ENCODE measurements around the gene MAGEH1. TPM values are rescaled to one million over a fixed set of nuclear protein-coding genes. Genes with fewer than 3 reads are reported as not detected.
A peak's percentile ranks its signal among the peaks of the same experiment; 100 is the strongest.
"Not testable (repeated sequence)": the region's sequence is repeated elsewhere in the genome, so short reads cannot be mapped to it uniquely, and the experiment has no call there.

MAGEH1 gene
- total RNA-seq, 2 experiments from 2014 or later = 17.4 to 17.8 TPM

- H3K4me3 Mint-ChIP-seq; H3K27me3 Mint-ChIP-seq (ENCODE audit: low read depth); H3K36me3 Mint-ChIP-seq (ENCODE audit: low read depth); H3K27ac Mint-ChIP-seq; H3K9me3 Mint-ChIP-seq; H3K4me1 Mint-ChIP-seq (ENCODE audit: low read depth); CTCF ChIA-PET; DNase-seq; intact Hi-C loops (cut with micrococcal nuclease): not testable (repeated sequence)
Observed at GRCh38 chrX:55479956-55480355, 28.0 kb downstream of the MAGEH1 start.

GRCh38 chrX:55480390-55481062 is 28.6 kb downstream of the MAGEH1 start:
- CTCF ChIA-PET = no interaction called here
- no peak overlapping the region for H3K4me3 Mint-ChIP-seq
- intact Hi-C loops (cut with micrococcal nuclease) = no loop called here
- H3K27ac Mint-ChIP-seq = no peak overlapping the region
- H3K4me1 Mint-ChIP-seq (ENCODE audit: low read depth) = peaks cover 2% of the 10 kb centered on the region
- no peak for DNase-seq
- H3K36me3 Mint-ChIP-seq (ENCODE audit: low read depth) = no peaks in the 10 kb centered on the region
- no peaks in the 10 kb centered on the region for H3K9me3 Mint-ChIP-seq
- no peaks in the 10 kb centered on the region for H3K27me3 Mint-ChIP-seq (ENCODE audit: low read depth)

- intact Hi-C loops (cut with micrococcal nuclease) = no loop called here
- CTCF ChIA-PET = no interaction called here
- Mint-ChIP-seq H3K4me1 (ENCODE audit: low read depth) (peaks cover 4% of the 10 kb centered on the region), H3K27ac (no peak overlapping the region), H3K36me3 (ENCODE audit: low read depth) (no peaks in the 10 kb centered on the region), H3K4me3 (no peak overlapping the region), H3K9me3 (no peaks in the 10 kb centered on the region), H3K27me3 (ENCODE audit: low read depth) (no peaks in the 10 kb centered on the region)
- DNase-seq = no peak
Observed at GRCh38 chrX:55484948-55485347, 33.0 kb downstream of the MAGEH1 start.

- no peaks in the 10 kb centered on the region for H3K9me3 Mint-ChIP-seq
- H3K27ac Mint-ChIP-seq = no peak overlapping the region
- H3K36me3 Mint-ChIP-seq (ENCODE audit: low read depth) = no peaks in the 10 kb centered on the region
- H3K4me1 Mint-ChIP-seq (ENCODE audit: low read depth) = peaks cover 7% of the 10 kb centered on the region
- no peak for DNase-seq
- intact Hi-C loops (cut with micrococcal nuclease) = no loop called here
- no peak overlapping the region for H3K4me3 Mint-ChIP-seq
- H3K27me3 Mint-ChIP-seq (ENCODE audit: low read depth) = no peaks in the 10 kb centered on the region
- CTCF ChIA-PET = no interaction called here
Observed at GRCh38 chrX:55486736-55487135, 34.8 kb downstream of the MAGEH1 start.

GRCh38 chrX:55487143-55487542 is 35.2 kb downstream of the MAGEH1 start:
- Mint-ChIP-seq H3K36me3 (ENCODE audit: low read depth) (no peaks in the 10 kb centered on the region), H3K27me3 (ENCODE audit: low read depth) (no peaks in the 10 kb centered on the region), H3K9me3 (no peaks in the 10 kb centered on the region), H3K4me1 (ENCODE audit: low read depth) (peaks cover 7% of the 10 kb centered on the region), H3K27ac (no peak overlapping the region), H3K4me3 (no peak overlapping the region)
- DNase-seq = no peak
- intact Hi-C loops (cut with micrococcal nuclease) = no loop called here
- CTCF ChIA-PET = no interaction called here

GRCh38 chrX:55488006-55488592 is 36.2 kb downstream of the MAGEH1 start:
- Mint-ChIP-seq H3K27ac (peak overlapping the region; percentile 69), H3K9me3 (no peaks in the 10 kb centered on the region), H3K4me3 (peak overlapping the region; percentile 74), H3K36me3 (ENCODE audit: low read depth) (no peaks in the 10 kb centered on the region), H3K4me1 (ENCODE audit: low read depth) (peaks cover 7% of the 10 kb centered on the region), H3K27me3 (ENCODE audit: low read depth) (no peaks in the 10 kb centered on the region)
- intact Hi-C loops (cut with micrococcal nuclease) = no loop called here
- peak; percentile 4 for DNase-seq
- CTCF ChIA-PET = interaction anchor here (1.1 kb wide), 1 partner anchor 431 kb away, joined by 3 read pairs; no protein-coding TSS in a partner anchor

- CTCF ChIA-PET = interaction anchor here (0.8 to 1.1 kb wide), 3 partner anchors 229 to 431 kb away, joined by 3 to 4 read pairs (median 3); partner anchors contain the start of gene RRAGB
- DNase-seq = peak; percentile 57
- Mint-ChIP-seq H3K36me3 (ENCODE audit: low read depth) (no peaks in the 10 kb centered on the region), H3K9me3 (no peaks in the 10 kb centered on the region), H3K4me3 (peak overlapping the region; percentile 88), H3K4me1 (ENCODE audit: low read depth) (peaks cover 7% of the 10 kb centered on the region), H3K27me3 (ENCODE audit: low read depth) (no peaks in the 10 kb centered on the region), H3K27ac (peak overlapping the region; percentile 95)
- intact Hi-C loops (cut with micrococcal nuclease) = no loop called here
Observed at GRCh38 chrX:55488593-55489313, 36.8 kb downstream of the MAGEH1 start.

GRCh38 chrX:55489314-55490009 is 37.5 kb downstream of the MAGEH1 start, which contains the start of gene USP51:
Gene USP51, minus strand, starts transcription at chrX:55489848. Its CDS starts 909 bp downstream, at chrX:55488939.
- H3K27me3 Mint-ChIP-seq (ENCODE audit: low read depth) = no peaks in the 10 kb centered on the region
- H3K4me3 Mint-ChIP-seq = peak within 1 kb of the TSS; percentile 88
- intact Hi-C loops (cut with micrococcal nuclease) = no loop called here
- H3K27ac Mint-ChIP-seq = peak within 1 kb of the TSS; percentile 95
- no peaks in the 10 kb centered on the region for H3K36me3 Mint-ChIP-seq (ENCODE audit: low read depth)
- H3K9me3 Mint-ChIP-seq = no peaks in the 10 kb centered on the region
- CTCF ChIA-PET = interaction anchor here (0.8 to 1.1 kb wide), 3 partner anchors 228 to 432 kb away, joined by 3 to 4 read pairs (median 3); partner anchors contain the start of gene RRAGB
- peak; percentile 8 for DNase-seq
- peaks cover 7% of the 10 kb centered on the region for H3K4me1 Mint-ChIP-seq (ENCODE audit: low read depth)

GRCh38 chrX:55490121-55490520 is 38.2 kb downstream of the MAGEH1 start:
- Mint-ChIP-seq H3K27me3 (ENCODE audit: low read depth) (no peaks in the 10 kb centered on the region), H3K27ac (peak overlapping the region; percentile 95)
- CTCF ChIA-PET = interaction anchor here (1.0 kb wide), 1 partner anchor 355 kb away, joined by 3 read pairs; no protein-coding TSS in a partner anchor

GRCh38 chrX:55490974-55491373 is 39.0 kb downstream of the MAGEH1 start:
- Mint-ChIP-seq H3K9me3 (no peaks in the 10 kb centered on the region), H3K27ac (no peak overlapping the region), H3K4me1 (ENCODE audit: low read depth) (peaks cover 5% of the 10 kb centered on the region), H3K4me3 (no peak overlapping the region), H3K36me3 (ENCODE audit: low read depth) (no peaks in the 10 kb centered on the region), H3K27me3 (ENCODE audit: low read depth) (no peaks in the 10 kb centered on the region)
- CTCF ChIA-PET = interaction anchor here (1.0 kb wide), 1 partner anchor 356 kb away, joined by 3 read pairs; no protein-coding TSS in a partner anchor
- DNase-seq = no peak
- intact Hi-C loops (cut with micrococcal nuclease) = no loop called here

More at GRCh38 chrX:55490121-55490520, 38.2 kb downstream of the MAGEH1 start:
- Mint-ChIP-seq H3K4me3 (peak overlapping the region; percentile 88), H3K4me1 (ENCODE audit: low read depth) (peaks cover 5% of the 10 kb centered on the region), H3K9me3 (no peaks in the 10 kb centered on the region), H3K36me3 (ENCODE audit: low read depth) (no peaks in the 10 kb centered on the region)
- DNase-seq = no peak
- intact Hi-C loops (cut with micrococcal nuclease) = no loop called here
